Erythroblast (primary cell): ENCODE data around the gene DIP2B.

ENCODE experiments used
- GATA1 ChIP-seq: IDR thresholded peaks from 2 replicates; pipeline ENCODE4 v1.6.1; 2011; ENCODE audit warnings: low read depth, mild to moderate bottlenecking, control low read depth, low read length, moderate library complexity
- POLR2A ChIP-seq: IDR thresholded peaks from 2 replicates; pipeline ENCODE4 v1.6.1; 2011; ENCODE audit warnings: mild to moderate bottlenecking, low read length

DNA sequence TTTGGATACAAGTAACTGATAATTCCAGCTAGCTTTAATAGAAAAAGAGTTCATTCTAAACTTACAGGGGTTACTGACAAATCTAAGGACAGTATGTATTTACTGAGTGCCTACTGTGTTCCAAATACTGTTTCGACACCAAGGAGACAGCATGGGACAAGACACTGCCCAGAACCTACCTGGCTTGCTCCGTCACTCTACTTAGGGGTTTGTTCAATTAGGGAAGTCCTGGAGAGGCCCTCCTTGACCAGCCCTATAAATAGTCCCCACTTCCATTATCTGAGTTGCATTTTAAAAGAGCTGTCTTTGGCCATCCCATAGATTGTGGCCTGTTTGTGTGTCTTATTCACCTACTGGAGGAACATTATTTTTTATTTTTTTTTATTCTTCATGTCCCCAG lies 129.6 kb downstream of the DIP2B start:
- TF ChIP-seq POLR2A (no peak), GATA1 (no peak)
